ENCODE data around the gene TYW1.
"Not testable (repeated sequence)": the region's sequence is repeated elsewhere in the genome, so short reads cannot be mapped to it uniquely, and the experiment has no call there.

Gene TYW1, protein sequence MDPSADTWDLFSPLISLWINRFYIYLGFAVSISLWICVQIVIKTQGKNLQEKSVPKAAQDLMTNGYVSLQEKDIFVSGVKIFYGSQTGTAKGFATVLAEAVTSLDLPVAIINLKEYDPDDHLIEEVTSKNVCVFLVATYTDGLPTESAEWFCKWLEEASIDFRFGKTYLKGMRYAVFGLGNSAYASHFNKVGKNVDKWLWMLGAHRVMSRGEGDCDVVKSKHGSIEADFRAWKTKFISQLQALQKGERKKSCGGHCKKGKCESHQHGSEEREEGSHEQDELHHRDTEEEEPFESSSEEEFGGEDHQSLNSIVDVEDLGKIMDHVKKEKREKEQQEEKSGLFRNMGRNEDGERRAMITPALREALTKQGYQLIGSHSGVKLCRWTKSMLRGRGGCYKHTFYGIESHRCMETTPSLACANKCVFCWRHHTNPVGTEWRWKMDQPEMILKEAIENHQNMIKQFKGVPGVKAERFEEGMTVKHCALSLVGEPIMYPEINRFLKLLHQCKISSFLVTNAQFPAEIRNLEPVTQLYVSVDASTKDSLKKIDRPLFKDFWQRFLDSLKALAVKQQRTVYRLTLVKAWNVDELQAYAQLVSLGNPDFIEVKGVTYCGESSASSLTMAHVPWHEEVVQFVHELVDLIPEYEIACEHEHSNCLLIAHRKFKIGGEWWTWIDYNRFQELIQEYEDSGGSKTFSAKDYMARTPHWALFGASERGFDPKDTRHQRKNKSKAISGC

DNA sequence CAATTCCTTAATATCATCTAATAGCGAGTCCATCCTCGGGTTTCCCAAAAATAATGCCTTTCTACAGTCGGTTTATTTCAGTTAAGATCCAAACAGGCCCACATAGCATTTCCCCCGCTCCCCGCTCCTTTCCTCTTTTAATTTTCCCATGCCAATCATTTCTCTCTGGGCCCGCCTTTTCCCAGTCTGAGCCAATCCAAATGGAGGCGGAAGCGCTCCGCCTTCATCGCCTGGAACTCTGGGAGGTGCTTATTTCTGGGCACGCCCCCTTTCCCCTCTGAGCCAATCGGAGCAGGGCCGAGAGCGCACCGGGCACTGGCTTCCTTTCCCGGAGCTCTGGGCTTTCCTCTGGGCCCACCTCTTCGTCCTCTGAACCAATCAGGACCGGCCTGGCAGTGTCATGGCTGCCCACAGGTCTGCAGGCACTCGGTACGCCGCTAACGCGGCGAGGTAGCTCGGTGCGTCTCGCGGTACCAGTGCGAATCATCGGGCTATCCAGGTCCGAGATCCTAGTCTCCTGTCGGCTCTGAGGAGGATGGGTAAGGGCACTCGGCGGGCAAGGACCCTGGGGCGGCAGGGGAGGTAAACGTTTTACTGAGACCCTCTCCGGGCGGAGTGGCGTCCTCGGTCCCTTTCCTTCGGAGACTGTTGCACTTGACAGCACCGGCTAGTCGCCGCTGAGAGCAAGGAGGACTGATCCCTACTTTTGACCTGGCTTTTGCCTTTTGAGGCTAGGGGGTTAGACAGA, at the start of gene TYW1:
Gene TYW1 (plus strand): TSS at position 390 of the 748 bp plus-strand sequence. CDS start 146 bp downstream, at position 536.
- DNase-seq (ENCODE audit: low read depth): peak; percentile 95

DNA sequence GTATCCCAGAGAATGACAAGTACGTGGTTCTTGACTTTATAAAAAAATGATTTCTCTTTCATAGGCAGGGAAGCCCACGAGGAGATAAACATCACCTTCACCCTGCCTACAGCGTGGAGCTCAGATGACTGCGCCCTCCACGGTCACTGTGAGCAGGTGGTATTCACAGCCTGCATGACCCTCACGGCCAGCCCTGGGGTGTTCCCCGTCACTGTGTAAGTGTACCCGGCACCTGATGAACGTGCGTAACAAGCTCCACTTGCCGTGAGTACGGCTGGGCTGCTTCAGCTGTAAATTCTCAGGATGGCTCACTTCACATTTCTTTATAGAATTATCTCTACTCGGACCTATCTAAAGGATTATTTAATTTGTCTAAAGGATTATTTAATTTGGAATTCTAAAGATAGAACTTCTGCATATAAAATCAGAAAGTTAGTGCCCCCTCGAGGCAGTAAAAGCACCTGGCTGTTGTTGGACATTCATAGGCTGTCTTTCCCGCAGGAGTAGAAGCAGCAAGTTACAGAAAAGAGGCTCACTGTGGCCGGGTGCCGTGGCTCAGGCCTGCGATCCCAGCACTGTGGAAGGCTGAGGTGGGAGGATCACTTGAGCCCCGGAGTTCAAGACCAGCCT, 48.0 kb upstream of the TYW1 start:
- no peak for DNase-seq (ENCODE audit: low read depth)

DNA sequence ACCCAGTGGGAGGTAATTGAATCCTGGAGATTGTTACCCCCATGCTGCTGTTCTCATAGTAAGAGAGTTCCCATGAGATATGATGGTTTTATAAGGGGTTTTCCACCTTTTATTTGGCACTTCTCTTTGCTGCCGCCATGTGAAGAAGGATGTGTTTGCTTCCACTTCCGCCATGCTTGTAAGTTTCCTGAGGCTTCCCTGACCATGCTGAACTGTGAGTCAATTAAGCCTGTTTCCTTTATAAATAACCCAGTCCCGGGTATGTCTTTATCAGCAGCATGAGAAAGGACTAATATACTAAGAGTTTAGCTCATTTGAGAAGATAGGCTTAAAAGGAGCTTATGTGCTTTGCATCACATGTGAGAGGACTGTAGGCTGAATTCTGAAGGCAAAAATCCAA, 46.3 kb upstream of the TYW1 start:
- DNase-seq (ENCODE audit: low read depth): no peak

DNA sequence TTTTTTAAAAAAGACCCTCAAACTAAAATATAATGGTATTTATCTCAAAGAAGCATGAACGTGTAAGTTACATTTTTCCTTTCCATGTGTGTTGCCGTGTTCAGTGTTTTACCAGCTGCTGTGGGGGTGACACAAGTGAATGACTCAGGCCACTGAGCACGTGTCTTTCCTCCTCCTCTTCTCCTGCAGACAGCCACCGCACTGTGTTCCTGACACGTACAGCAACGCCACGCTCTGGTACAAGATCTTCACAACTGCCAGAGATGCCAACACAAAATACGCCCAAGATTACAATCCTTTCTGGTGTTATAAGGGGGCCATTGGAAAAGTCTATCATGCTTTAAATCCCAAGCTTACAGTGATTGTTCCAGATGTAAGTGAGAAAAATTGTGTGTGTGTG, 45.9 kb upstream of the TYW1 start:
- DNase-seq (ENCODE audit: low read depth): no peak

DNA sequence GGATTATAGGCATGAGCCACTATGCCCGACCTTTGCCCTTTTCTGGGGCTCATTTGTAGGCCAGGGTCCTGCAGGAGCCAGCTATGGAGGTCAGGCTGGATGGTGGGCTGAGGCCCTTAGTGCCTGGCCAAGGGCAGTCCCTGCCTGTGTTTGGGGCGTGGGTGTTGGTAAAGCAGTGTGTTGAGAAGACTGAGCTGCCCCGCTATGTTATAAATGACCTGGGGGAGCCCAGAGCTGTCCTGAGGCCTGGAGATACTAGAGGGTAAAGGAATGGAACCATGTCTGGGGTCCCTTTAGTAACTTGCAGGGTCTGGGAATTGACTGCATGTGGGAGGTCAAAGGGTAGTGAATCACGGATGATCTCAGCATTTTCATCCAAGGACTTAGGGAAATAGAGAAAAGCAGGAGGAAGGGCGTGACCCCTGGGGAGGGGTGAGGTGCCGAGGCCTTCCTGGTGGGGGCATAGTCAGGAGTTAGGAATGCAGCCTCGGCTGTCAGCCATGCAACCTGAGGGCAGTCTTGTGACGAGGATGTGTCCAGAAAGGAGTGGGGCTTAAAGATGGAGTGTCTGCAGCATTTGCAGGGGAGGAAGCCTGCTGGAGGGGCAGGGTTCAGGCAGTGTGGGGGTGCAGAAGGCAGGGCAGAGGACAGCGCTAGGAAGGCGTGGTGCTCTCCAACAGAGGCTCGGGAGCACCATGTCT, 44.1 kb upstream of the TYW1 start:
- DNase-seq (ENCODE audit: low read depth): peak; percentile 34

DNA sequence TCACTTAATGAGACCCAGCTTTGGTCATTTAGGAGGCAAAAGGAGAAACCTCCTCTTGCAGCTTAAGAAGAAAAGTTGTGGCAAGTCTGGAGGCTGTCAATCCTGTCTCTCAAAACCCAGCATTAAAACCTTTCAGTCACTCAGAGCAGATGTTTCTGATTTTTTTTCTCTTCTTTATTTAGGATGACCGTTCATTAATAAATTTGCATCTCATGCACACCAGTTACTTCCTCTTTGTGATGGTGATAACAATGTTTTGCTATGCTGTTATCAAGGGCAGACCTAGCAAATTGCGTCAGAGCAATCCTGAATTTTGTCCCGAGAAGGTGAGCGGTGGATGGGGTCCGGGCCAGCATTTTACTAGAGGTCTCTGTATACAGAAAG, 43.6 kb upstream of the TYW1 start:
- no peak for DNase-seq (ENCODE audit: low read depth)

DNA sequence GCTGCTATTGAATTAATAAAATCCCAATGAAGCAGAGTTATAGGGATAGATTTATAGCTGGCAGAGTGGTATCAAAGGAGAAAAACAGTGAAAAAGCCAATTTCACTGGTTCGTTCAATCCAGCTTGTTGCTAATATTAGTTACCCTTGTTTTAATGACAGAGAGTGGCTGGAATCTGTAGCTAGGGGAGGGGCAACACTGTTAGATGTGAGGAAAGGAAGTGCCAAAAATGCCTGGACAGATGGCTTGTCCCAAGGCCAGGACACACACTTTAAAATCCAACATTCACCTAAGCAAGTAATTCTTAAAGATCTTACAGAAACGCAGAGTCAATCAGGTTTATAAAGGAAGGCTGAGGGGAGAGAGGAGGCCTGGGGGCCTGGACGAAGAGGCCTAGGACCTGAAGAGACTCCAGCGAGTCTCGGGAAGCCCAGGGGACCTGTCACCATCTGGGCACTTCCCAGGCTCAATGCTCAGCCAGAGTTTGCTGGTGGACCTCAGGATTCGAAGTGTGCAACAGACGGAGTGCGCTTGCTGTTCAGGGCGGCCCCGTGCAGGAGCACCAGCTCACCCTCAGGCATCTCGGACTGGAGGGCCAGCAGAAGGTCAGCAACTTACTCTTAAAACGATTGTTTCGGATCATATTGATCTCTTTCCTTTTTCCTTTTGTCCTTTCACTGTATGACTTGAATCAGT, 38.9 kb upstream of the TYW1 start:
- no peak for DNase-seq (ENCODE audit: low read depth)

DNA sequence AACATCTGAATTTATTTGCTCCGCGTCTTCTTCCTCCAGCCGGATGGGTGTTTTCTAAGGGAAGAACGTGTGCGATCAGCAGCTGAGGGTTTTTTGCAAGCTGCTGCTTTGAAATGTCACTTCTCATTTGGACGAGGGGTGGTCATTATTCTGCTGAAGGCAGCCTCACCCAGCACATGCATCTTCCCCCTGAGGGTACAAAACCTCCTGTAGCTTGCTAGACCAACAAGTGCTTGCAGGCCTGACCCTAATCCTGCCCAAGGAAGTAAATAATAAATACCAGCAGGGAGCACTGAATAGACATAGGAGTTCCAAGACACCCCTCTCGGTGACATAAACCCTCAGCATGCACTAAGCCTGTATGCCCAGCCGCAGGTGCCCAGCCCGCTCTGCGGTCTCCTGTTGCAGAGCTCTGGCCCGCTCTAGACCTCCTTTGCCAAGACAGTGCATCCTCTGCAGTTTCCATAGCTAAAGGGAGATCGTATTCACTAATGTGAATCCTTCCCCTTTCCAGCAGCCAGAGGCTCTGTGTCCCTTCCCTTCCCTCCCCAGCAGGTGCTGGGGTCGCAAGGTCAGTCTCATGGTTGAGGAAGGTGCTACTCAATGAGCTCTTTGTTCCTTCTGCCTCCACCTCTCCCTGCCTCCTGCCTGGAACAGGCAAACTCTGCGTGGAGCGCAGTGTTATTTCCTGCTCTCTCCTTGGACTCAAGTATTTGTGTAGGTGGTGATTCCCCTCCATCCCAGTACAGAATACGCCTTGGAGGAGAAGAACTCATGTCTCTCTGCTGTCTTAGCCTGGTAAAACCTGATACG, 37.9 kb upstream of the TYW1 start:
- DNase-seq (ENCODE audit: low read depth): no peak

DNA sequence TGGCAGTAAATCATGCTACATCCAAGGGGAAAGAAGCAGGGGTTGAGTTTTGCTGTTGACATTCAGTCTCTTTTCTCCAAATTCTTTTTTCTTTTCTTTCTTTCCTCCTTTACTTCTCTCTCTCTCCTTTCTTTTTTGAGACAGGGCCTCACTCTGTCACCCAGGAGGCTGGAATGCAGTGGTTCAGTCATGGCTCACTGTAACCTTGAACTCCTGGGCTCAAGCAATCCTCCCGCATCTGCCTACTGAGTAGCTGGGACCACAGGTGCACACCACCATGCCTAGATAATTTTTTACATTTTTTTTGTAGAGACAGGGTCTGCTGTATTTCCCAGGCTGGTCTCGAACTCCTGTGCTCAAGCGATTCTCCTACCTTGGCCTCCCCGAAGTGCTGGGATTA, 36.4 kb upstream of the TYW1 start:
- no peak for DNase-seq (ENCODE audit: low read depth)

DNA sequence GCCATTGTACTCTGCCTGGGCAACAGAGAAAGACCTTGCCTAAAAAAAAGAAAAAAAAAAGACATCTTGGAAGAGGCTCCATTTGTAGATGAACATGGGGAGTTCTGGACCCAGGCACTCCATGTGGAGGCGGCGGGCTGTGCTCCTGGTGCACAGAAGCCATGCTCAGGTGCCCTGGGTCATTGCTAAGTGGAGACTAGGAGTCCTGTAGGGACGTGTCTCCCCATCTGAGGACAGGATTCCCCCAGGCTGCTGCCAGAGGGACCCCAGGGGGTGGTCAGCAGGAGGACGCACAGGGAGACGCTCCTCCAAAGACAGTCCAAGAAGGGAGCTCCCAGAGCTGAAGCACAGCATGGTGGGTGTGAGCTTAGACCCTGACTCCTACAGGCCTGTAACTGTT, 35.5 kb upstream of the TYW1 start:
- no peak for DNase-seq (ENCODE audit: low read depth)

DNA sequence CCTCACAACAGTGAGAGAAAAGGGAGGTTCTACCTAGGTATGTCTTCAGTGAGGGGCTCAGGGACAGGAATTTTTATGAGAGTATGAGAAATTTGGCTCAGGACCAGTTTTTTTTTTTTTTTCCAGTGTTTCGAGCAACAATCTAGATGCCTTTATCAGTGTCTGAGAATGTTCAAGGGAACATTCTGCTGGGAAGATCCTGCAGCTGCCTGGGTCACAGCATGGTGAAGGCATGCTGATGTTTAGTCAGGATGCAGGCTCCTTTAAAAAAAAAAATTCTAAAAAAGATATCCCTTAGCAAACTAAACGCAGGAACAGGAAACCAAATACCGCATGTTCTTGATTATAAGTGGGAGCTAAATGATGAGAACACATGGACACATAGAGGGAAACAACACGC, 32.2 kb upstream of the TYW1 start:
- no peak for DNase-seq (ENCODE audit: low read depth)

DNA sequence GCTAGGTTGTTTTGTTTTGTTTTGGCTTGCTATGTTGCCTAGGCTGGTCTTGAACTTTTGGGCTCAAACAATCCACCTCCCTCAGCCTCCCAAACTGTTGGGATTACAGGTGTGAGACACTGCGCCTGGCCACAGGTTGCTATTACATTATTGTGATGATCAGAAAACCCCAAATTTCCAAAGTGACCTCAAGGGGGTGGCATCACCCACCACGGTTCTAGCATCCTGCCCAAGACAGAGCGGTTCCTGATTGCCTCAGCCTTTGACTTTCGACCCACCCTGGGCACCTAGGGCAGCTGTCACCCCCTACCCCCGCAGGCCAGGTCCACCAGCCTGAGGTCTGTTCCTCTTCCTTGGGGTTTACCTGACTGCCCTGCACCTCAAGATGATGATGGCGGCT, 29.6 kb upstream of the TYW1 start:
- DNase-seq (ENCODE audit: low read depth): no peak

DNA sequence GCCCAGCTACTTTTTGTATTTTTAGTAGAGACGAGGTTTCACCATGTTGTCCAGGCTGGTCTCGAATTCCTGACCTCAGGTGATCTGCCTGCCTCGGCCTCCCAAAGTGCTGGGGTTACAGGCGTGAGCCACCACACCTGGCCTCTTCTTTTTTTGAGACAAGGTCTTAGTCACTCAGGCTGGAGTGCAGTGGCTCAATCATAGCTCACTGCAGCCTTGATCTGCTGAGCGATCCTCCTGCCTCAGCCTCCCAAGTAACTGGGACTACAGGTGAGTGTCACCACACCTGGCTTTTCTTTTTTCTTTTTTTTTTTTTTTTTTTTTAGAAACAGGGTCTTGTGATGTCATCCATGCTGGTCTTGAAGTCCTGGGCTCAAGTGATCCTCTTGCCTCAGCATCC, 27.6 kb upstream of the TYW1 start:
- DNase-seq (ENCODE audit: low read depth): not testable (repeated sequence)

DNA sequence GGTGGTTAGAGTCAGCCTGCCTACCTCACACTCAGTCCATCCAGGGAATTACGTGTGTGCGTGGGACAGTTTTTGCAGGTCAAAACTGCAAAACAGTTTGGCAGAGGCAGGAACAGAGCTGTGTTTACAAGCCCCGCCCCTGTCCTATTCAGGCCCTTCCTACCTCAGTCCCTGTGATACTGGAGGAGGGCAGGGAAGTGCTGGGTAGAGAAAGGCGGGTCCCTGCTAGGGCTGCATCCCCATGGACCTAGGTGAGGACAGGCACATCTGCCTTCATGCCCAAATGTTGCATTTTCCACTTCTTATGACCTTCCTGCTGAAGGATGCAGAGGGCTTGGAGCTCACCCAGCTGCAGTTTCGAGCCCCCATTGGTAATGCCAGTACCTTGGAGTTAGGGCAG, 26.3 kb upstream of the TYW1 start:
- no peak for DNase-seq (ENCODE audit: low read depth)

DNA sequence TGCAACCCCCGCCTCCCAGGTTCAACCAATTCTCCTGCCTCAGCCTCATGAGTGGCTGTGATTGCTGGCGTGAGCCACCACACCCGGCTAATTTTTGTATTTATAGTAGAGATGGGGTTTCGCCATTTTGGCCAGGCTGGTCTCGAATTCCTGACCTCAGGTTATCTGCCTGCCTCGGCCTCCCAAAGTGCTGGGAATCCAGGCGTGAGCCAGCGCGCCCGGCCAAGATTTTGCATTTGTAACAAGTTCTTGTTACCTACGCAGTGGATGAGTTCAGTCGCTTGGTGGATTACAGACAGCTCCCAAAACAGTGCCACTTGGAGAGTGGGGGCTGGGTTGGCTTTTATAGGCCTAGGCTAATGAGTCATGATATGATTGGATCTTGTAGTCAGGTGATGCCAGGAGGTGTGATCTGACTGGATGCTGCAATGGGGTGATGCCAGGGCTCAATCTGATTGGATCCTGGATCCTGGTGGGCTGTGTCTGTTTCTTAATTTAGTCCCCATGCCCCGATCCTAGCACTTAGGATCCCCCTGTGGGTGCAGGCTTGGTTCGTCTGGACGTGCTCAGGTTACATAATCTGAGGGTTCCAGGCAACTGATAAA, 21.5 kb upstream of the TYW1 start:
- DNase-seq (ENCODE audit: low read depth): no peak

DNA sequence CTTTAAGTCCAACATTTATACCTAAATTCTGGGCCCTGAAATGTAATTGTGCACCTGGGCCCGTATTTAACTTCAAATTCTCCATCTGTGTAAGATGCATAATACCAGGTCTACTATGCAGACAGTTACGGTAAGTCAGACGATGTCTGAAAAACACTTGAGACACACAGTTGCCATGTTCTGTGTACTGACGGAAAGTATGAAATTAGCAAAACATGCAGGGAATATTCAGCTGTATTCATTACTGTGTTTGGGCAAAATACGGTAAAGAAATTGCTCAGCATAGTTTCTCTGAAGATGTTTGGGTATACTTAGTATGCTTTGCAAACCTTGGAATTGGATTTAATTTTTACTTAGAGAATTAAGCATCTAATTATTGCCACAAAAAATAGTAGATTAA, 18.3 kb upstream of the TYW1 start:
- DNase-seq (ENCODE audit: low read depth): not testable (repeated sequence)

DNA sequence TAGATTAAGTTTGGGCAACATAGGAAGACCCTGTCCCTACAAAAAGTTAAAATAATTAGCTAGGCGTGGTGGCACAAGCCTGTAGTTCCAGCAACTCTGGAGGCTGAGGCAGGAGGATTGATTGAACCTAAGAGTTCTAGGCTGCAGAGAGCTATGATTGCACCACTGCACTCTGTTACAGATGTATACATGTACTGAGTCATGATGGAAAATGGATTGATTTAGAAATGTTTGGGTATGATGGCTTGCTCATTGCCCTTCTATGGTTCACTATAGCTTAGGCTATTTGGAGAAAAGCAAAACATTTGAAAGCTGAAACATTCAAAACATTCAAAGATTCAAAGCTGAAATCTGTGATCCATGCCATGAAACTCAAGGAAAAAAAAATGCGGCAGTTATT, 17.6 kb upstream of the TYW1 start:
- not testable (repeated sequence) for DNase-seq (ENCODE audit: low read depth)

DNA sequence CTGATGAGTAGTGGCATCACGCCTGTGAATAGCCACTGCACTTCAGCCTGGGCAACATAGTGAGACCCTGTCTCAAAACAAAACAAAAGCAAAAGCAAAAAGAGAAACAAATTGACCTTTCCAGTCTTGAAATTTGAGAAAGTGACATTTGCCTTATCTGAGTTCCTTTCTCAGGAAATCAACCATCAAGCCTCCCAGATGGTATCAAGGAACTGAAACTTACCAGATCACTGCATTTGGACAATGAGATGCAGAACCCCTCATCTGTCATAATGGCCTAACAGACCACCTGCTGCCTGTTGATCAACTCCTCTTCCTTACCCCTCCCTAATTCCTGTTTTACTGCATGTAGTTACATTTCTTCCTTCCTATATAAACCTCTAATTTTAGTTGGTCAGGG, 16.3 kb upstream of the TYW1 start:
- not testable (repeated sequence) for DNase-seq (ENCODE audit: low read depth)

DNA sequence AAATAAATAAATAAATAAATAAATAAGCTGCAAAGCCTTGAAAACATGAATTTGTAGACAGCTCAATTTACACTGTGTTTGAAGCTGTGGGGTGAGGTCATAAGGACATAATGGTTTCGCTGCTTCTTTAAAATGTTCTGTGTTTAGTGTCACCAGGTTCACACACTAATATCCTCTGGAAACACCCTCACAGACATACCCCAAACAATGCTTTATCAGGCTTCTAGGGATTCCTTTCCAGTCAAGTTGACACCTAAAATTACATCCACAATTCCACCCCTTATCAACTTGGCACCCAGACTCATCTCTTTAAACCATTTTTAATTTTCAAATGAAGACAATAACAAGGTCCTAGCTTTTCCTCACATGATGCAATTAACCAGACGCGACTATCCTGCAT, 7.1 kb upstream of the TYW1 start:
- DNase-seq (ENCODE audit: low read depth): not testable (repeated sequence)

DNA sequence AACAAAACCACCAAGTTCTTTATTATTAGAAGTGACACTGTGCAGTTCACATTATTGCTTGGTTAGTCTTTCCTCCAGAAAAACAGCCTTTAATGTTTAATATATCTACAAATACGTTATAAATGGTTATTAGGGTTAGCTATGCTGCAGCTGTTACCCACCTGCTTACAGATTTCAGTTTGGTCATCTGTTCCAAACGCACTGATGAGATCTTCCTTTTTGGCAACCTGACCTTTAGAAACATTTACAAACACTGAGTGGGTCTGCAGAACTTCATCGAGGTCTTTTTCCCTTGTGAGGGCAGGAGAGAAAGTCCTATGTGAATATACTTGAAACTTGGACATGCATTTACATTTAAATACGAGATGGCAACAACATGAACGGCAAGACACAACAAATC, 2.6 kb upstream of the TYW1 start:
- DNase-seq (ENCODE audit: low read depth): not testable (repeated sequence)

Measured in fibroblast of the conjunctiva (primary cell).